Middle frontal gyrus (tissue), 1 donor: ENCODE measurements around the gene CROCC2.

Experiments
- DNase-seq: peaks from one replicate; pipeline ENCODE4 v3.0.0-alpha.2; 2015; ENCODE audit warnings: low spot score; ENCODE audit errors: extremely low spot score

Gene CROCC2

DNA sequence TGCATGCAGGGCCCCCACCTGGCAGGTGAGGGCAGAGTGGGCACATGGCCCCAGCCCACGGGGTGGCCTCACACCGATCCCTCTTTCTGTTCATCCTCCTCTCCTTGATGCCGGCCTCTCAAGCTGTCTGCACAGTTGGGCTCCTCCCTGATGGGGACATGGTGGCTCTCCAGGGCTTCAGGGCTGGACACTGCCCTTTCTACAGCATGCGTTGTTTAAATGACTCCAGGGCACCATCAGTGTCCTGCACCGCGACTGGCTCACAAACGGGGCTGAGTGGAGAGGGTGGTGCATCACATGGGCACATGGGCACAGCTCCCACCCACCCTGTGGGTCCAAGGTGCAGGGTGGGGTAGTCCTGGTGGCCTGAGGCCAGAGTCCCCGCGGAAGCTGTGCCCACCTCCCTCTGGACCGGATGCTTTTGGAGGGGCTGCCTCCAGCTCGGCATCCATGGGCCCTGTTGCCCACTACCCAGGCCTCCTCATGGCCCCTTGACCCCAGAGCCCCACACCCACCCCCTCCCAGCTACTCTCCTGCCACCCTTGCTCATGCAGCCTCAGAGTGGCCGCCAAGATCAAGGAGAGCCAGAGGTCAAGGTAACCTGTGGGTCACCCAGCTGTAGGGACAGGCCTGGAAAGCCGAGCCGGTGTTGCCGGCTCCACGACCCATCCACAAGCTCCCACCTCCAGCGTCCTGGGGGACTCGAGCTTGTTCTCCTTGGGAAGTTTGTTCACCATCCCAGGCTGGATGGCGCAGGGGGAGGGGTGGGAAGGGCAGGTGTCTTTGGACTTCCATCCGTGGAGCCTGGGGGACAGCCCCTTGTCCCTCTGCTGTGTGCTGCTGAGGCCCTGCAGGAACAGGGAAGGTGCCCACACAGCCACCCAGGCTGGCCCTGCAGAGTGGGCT, 80.0 kb downstream of the CROCC2 start:
- DNase-seq, result no peak

DNA sequence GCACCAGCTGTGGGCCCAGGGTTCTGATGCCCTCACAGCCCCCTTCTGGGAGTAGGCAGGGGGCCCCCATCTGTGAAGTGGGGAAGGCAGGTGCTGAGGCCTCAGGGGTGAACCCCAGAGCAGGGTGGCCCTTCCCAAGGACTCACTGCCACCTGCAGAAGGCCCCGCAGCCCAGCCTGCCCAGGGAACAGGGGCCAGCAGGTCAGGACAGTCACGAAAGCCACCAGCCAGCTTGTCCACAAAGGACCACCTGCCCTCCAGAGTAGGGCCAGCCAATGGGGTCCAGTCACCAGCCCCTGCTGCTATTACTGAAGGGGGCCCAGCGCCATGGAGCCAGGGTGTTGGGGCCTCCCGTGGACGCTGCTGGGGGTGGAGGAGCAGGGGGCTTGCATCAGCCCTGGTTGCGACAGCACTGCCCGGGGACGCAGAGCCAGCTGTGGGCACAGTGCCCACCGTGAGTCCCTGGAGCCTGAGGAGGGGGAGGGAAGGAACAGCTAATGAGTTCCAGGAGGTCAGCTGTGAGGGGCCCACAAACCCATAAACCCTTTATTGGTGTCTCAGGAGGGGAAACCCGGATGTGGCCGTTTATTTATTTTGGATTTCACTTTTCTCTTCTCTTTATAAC, 80.8 kb downstream of the CROCC2 start:
- DNase-seq, result no peak

DNA sequence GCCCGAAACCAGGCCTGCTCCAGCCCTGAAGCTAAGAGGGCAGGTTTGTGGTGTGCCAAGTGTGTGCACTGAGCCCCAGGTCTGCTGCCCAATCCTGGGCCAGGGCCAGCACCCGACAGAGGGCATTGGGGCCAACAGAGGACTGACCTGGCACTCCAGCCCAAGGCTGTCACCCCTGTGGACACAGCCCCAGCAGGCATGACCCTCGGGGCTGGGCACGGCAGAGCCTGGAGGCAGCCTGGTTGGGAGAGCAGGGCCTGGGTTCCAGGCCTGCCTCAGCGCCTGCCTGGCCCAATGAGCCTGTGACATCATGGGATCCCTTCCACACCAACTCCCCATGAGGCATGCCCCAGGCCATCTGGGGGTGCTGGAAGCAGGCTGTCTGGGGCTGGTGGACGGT, 81.5 kb downstream of the CROCC2 start:
- DNase-seq, result no peak

DNA sequence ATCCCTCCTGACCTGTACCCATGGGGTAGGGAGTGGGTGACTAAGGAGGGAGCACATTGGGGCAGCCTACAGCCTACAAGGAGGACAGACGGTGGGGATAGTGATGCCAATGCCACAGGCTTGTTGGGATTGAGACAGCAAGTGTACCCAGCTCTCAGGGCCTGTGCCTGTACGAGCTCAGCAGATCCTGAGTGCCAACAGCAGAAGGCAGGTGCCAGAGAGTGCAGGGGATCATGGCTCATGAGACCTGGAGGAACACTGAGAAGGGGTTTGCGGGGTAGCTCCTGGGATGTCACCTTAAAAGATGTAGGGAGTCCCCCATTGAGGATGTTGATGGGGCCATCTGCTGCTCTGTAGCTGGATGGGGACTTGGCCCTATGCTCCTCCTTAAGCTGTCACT, 82.0 kb downstream of the CROCC2 start:
- no peak for DNase-seq

DNA sequence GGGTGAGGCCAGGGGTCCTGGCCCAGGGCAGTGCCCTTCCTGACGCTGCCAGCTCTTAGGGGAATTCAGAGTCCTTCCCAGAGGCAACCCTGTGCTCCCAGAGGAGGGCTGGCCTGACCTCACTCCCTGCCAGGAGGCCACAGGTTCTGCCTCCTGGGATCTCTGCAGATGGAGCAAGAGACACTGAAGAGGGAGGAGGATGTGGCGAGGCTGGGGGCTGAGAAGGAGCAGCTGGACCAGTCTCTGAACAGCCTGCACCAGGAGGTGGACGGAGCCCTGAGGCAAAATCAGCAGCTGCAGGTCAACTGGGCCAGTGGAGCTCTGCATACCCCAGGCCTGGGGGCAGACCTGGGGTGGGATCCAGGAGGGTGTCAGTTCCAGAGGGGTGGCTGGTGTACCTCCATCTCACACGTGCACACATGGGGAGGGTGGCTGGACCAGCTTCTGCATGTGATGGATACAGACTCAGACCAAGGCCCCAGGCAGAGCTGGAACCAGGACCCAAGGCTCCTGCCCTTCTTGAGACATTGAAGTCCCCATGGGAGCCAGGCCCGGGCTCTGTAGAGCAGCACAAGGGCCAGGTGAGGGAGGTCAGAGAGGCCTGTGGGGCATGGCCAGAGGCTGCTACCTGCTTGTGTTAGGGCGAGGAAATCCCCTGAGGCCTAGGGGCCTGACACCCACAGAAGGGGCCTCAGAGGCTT, 82.6 kb downstream of the CROCC2 start:
- DNase-seq, result no peak

DNA sequence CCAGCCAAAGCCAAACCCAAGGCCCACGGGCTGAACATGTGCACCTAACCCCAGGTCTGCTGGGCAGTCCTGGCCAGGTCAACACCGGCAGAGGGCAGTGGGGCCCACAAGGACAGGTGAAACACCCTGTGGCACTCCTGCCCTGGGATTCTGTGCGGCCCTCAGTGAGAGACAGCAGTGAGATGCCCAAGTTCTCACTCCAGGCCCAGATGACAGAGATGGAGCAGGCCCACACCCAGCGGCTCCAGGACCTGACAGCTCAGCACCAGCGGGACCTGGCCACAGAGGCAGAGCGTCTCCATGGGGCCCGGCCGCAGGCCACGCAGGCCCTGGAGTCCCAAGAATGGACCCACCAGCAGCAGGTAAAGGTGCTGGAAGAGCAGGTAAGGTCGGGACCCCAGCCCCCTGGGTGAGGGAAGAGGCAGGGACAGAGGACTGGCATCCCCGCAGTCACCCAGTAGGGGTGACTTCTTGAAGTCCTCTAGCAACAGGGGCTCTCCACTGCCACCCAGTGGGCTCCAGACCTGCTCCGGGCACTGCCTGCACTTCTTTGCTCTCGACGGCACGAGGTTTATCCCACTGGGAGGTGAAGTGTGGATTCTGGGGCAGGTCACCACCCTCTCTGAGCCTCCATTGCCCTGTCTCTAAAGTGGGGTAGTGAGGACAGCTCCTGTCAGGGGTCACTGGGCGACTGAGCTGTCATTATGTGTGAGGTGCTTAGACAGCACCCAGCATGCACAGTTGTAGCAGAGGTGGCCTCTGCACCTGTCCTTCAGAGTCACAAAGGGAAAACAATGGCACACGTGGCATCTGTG, 83.5 kb downstream of the CROCC2 start:
- no peak for DNase-seq

DNA sequence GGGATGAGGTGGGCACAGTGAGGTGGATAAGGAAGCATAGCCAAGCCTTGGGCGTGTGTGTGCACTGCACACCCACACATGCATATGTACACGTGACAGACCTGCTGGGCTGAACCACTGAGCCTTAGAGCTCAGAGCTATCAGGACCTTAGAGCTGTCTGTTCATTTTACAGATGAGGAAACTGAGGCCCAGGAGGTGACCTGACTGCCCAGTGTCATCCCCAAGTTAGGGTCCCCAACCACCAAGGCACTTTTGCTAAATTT, 84.1 kb downstream of the CROCC2 start:
- DNase-seq, result no peak

DNA sequence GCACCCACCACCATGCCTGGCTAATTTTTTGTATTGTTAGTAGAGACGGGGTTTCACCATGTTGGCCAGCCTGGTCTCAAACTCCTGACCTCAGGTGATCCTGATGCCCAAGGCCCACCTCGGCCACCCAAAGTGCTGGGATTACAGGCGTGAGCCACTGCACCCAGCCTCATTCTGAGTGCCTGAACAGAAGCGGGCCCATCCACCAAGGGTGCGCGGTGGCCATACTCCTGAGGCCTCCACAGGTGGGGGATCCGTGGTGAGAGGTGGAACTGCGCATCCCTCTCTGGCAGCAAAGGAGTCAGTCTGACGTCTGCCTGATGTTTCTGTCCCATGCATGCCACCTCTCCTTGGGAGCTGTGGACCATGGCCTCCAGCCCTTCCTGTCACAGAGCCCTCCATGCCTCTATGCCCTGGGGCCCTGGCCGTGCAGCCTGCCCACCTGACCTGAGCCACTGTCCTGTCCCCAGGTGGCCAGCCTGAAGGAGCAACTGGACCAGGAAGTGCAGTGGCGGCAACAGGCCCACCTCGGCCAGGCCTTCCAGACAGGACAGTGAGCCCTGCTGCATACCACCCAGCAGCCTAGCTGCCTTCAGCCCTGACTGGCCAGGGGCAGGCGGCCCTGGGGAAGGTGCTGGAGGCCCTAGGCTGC, 84.7 kb downstream of the CROCC2 start:
- DNase-seq, result no peak

DNA sequence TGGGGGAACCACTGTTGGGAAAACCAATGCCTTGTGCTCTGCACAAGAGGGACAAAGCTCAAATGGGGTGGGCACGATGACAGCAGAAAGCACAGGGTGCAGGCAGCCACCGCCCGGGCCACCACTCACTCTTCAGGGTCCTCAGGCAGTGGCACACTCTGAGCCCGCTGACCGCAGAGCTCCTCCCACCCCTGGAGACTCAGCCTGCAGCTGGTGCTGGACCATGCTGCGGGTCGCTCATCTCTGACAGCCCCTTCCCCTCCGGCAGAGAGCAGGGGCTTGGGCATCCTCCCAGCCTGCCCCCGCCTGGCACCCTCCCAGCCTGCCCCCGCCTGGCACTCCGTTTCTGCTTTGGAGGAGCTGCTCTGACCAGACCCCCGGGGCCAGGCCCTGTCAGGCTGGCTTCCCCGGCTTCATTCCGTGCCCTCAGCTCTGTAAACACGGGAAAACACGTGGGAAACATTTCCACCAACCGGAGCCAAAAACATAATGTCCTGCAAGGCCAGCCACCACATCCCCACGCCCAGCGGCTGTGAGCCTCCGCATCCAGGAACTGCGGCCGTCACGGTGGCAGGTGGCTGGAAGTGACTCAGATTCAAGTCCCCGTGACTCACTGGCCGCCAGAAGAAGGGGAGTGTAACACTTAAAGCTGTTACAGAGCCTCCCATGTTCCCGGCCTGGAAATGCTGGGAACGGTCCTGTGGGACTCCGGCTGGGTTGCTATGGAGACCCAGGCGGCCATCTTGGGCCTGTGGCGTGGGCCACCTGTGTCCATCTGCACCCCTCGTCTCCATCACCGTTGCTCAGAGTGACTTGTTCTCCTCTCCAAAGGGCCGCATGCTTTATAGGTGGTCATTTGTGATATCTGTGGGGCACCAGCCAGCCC, 85.5 kb downstream of the CROCC2 start:
- DNase-seq, result peak; percentile 50

DNA sequence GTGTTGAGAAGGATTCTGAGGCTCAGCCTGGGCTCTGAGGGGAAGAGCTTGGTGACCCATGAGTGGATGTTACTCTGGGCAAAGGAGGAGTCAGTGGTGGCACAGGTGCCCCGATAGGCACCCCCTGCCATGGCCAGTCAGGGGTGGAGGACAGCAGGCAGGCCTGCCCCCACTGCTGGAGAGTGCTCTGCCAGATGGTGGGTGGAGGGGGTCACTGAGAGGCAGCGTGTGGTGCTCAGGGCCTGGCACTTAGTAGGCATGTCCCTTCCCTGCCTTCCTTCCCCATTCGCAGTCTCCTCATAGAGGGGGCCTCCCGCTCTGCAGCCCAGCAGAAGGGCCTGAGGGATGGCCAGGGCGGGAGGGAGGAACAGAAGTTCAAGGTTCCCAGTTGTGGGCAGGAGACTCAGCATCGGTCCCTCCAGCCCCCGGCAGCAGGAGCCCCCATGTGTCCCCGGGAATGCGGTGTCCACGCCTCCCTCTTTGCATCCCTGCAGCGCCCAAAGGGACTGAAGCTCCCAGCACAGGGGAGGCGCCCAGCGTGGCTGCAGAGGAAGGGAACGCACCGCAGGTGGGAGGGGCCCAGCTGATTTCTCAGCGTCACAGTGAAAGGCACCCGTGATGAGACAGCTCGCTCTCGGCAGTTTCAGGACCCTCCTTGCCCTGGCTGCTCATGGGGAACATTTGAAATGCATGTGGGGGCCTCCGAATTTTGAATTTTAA, 86.6 kb downstream of the CROCC2 start:
- DNase-seq, result no peak

DNA sequence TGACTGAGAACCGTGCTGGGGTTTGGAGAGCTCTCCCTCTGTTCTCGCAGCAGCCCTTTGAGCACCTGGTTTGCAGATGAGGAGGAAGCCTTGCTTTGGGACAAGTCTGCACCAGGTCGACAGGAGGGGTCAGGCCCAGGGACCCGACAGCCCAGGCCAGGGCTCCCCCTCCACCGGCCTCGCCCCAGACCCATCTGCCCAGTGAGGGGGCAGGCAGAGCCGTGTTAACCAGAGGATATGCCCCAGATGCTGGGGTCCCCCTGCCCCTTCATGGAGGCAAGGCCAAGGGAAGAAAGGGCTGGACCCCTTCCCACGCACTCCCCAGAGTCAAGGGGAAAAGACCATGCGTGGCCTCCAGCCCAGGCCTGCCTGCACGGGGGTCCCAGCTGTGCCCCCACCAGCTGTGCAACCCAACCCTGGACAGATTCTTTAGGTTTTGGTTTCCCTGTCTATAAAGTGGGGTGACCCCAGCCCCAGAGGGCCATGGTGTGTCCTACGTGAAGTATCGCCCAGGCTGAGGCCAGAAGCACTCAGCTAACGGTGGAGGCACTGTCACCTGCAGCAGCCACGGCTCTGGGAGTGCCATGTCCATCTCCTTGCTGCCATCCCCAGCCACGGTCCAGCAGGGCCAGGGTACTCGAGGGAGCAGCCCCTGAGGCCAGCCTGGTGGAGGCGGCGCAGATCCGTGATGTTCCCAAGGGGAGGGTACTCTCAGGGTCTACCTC, 87.5 kb downstream of the CROCC2 start:
- DNase-seq, result no peak

DNA sequence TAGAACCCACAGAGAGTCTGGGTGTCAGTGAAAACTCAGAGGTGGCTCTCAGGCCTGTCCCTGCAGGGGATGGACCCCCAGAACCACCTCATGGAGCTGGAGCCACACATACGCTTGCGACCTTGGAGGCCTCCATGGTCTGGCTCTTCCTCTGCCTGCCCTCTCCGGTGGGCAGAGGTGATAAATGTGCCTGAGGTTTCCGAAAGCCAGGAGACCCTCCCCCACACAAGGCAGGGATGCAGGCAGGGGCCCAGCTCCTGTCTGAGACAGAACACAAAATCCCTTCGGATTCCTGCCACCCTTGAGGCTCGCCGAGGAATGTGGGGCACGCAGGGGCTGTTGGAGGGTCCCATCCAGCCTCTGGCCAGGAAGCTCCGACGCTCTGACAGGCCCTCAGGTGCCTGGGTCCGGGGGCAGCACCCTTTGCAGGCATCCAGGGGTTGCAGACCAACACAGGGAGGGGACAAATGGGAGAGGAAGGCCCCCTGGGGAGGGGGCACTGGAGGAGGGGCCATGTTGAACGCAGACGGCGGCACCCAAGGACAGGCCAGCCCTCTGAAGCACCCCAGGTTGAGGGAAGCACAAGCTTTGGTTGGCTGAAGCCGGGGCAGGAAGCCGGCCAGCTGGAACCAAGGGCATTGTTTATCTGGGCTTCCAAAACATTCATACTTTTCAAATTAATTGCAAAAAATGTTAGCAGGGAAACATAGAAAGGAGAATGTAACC, 88.2 kb downstream of the CROCC2 start:
- no peak for DNase-seq

DNA sequence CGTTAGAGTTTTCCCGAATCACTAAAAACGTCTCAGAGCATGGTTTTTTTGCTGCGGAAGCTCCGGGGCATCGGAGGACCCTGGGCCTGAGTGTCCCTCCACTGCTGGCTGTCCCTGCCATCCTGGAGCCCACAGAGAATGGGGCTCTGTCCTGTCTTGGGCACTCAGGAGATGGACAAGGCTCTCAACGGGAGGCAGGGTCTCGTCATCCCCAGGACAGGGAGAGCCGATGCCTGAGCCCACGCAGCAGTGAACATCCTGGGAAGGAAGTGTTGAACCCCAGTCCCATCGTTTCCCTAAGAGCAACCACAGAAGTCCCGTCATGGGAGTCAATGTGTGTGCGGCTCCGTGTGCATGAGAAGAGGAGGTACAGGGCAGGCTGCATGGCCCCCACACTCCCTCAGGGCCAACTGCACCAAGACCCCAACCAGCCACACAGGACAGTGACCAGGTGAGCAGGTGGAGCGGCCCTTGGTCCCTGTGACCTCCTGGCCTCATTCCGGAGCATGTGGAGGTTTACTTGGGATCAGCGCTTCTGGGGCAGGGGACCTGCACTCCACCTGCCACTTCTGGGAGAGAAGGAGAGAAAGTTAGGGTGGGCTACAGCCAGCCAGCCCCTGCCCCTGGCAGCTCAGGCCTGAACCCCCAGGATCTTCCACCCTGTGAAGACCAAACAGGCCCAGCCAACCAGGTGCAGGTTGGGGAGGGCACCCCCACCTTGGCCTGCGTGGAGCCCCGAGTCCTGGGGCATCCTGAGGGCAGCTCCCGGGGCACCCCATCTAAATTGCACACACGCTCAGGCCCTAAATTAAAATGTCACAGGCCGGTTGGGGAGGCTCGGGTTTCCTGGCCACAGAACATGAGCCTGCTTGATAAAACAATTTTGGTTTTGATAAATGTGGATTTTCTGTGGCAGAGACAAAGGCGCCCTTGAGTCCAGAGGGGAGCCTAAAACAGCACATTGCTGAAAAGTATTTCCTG, 89.2 kb downstream of the CROCC2 start:
- no peak for DNase-seq

DNA sequence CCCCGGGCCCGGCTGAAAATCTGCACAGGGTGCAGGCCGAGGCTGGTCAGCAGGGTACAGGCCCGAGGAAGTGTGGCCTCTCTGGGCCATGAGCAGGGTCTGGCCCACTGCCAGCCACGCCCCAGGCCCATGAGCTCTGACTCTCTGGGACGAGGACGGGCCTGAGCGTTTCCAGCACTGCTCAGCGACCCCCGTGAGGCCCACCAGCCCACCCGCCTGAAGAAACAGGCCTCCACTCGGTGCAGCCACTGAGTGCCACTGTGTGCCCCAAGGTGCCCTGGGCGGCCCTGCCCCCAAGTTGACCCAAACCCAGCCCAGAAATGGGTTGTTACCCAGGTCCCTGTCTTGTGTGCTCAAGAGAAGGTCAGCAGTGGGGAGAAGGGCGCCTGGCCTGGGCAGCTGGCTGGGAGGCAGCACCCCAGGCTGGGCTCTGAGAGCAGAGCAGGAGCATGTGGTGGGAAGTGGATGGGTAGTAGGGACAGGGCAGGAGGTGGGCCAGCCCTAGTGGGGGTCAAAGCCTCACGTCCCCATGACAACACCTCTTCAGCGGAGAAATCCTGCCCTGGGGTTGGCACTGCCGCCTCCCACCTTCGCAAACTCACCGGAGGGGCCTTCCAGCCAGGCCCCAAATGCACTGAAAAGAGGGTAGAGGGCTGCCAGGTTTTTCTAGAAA, 90.2 kb downstream of the CROCC2 start:
- no peak for DNase-seq

DNA sequence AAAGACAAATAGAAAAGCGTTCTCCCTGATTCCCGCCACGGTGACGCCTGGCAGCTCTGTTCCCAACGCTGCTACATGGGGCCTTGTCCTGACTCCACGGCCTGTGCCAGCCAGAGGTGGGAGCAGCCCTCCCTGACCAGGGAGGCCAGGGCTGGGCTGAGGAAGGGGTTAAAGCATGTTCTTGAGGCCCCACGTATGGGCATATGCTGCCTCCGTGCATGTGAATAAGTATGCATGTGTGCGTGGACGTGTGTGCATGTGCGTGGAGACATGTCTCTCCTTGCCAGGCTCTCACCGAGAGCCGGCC, 90.7 kb downstream of the CROCC2 start:
- DNase-seq, result no peak

DNA sequence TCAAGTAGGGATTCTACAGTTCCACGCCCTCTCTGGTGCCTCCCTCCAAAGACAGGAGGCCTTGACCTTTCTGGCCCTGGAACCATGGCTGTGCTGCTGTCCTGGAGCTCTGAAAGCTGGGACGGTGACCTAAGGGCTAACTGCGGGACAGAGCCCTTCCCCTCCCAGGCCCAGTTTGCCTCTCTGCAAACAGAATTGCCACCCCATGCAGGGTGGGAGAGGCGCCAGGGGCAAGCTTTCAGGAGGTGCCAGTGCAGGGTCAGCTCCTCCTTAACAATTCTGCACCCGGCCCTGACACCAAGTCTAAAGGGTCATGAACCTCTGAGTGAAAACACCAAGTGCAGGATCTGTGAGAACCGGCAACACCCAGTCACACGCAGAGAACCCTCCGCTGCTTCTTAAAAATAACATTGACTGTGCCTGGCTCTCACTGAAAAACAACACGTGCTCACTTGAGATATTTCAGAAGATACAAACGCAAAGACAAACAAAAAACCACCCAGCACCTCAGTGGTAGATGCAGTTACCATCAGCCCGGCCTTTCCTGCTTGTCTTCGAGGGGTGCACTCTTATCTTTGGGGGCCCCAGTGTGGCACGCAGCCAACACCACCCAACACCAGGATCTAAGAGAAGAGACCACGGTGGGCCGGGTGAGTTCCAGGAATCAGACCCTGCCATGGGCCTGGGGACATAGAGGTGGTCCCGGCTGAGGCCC, 91.2 kb downstream of the CROCC2 start:
- DNase-seq, result no peak
